GM21423 (cell line): ENCODE data around the gene UTP25.

ENCODE experiments used
- ATAC-seq: cut with Tn5 transposase; IDR thresholded peaks from one replicate; pipeline ENCODE4 v1.9.1; 2021; ENCODE audit warnings: mild to moderate bottlenecking, moderate library complexity; ENCODE audit not compliant: unreplicated experiment

Gene UTP25

GRCh38 chr1:209837671-209838070 lies 9.9 kb downstream of the UTP25 start:
- no peak for ATAC-seq

- no peak for ATAC-seq
These were observed 10.8 kb downstream of the UTP25 start for GRCh38 chr1:209838537-209838936.

GRCh38 chr1:209839875-209840546 lies 12.2 kb downstream of the UTP25 start:
- no peak for ATAC-seq

- no peak for ATAC-seq
These were observed 12.8 kb downstream of the UTP25 start for GRCh38 chr1:209840611-209841010.

GRCh38 chr1:209844695-209845407 lies 17.1 kb downstream of the UTP25 start:
- no peak for ATAC-seq

- ATAC-seq: no peak
These were observed 17.6 kb downstream of the UTP25 start for GRCh38 chr1:209845408-209845725.

GRCh38 chr1:209849388-209849787 lies 21.6 kb downstream of the UTP25 start:
- no peak for ATAC-seq

GRCh38 chr1:209850342-209850979 lies 22.7 kb downstream of the UTP25 start:
- ATAC-seq: peak; percentile 86

- no peak for ATAC-seq
These were observed 25.9 kb downstream of the UTP25 start for GRCh38 chr1:209853676-209854075.

GRCh38 chr1:209854196-209854595 lies 26.4 kb downstream of the UTP25 start:
- no peak for ATAC-seq

- ATAC-seq: no peak
These were observed 27.2 kb downstream of the UTP25 start for GRCh38 chr1:209855006-209855405.

- ATAC-seq: no peak
These were observed 27.9 kb downstream of the UTP25 start for GRCh38 chr1:209855623-209856022.

- no peak for ATAC-seq
These were observed 30.9 kb downstream of the UTP25 start for GRCh38 chr1:209858561-209859103.

- peak; percentile 98 for ATAC-seq
These were observed 32.6 kb downstream of the UTP25 start for GRCh38 chr1:209860293-209860881.

GRCh38 chr1:209861242-209861641 lies 33.5 kb downstream of the UTP25 start:
- ATAC-seq: no peak

- no peak for ATAC-seq
These were observed 34.9 kb downstream of the UTP25 start for GRCh38 chr1:209862391-209863356.

GRCh38 chr1:209863766-209864485 lies 36.2 kb downstream of the UTP25 start:
- no peak for ATAC-seq

- ATAC-seq: no peak
These were observed 38.4 kb downstream of the UTP25 start for GRCh38 chr1:209866201-209866600.

GRCh38 chr1:209869291-209870149 lies 41.7 kb downstream of the UTP25 start:
- no peak for ATAC-seq
